ENCODE measurements around the gene ITPRIPL1.
"Not testable (repeated sequence)": the region's sequence is repeated elsewhere in the genome, so short reads cannot be mapped to it uniquely, and the experiment has no call there.

Gene ITPRIPL1
- 25.9 to 26.9 reads per million in 2 donors for total RNA-seq

DNA sequence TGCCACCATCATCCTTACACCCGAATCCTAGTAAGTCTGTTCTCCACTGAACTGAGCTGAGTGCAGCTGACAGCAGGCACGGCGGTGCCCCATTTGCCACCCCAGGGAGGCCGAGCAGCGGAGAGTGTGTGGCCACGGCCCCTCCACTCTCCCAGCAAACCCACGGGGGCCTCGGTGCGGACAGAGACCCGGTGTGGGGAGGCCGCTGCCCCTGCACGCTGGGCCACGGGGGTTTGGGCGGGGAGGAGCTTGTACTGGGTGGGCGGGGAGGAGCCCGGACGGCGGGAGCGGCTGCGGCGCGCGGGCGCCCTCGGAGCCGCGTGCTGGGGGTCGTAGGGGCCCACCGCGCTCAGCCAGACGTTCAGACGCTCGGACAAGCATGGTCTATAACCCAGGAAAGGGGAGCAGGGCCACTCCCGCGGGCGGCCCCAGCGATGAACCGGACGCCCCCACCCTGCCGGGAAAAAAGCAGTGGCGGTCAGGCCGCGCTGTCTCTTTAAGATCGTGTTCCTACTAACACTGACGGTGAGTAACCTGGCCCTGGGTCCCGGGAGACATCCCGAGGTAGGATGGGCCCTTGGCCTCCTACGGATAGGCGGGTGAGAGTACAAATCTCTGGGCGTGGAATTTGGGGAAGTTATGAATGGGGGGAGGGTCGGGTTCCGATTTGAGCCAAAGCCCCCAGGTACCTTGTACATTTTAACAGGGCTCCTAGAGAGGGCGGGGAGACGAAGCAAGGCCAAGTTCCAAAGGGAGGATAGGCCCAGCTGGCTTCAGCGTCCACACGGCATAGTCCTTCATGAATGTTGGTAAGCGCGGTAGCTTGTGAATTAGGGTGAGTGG, at the start of gene ITPRIPL1:
Gene ITPRIPL1, plus strand, starts transcription at position 277 of the 843 bp plus-strand sequence. Its CDS starts 523 bp downstream, at position 800.
- DNase-seq = peak in 3 of 5 experiments; percentile 9 to 52 (median 21)

GRCh38 chr2:96276787-96277499, 48.2 kb upstream of the ITPRIPL1 start:
- no peak for DNase-seq

- DNase-seq = no peak
These were observed 37.8 kb upstream of the ITPRIPL1 start for GRCh38 chr2:96287273-96287856.

GRCh38 chr2:96291751-96292150, 33.4 kb upstream of the ITPRIPL1 start:
- no peak for DNase-seq

DNA sequence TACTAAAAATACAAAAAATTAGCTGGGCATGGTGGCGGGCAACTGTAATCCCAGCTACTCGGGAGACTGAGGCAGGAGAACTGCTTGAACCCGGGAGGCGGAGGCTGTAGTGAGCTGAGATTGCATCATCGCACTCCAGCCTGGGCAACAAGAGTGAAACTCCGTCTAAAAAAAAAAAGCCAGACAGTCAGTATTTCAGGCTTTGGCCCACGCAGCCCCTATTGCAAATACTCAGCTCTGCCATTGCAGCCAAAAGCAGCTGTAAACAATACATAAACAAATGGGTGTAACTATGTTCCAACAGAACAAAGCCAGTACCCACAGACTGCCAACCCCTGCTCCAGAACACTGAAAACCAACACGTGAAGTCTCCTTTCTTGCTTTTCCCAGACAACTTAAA, 30.8 kb upstream of the ITPRIPL1 start:
- not testable (repeated sequence) for DNase-seq

- no peak for DNase-seq
These were observed 28.2 kb upstream of the ITPRIPL1 start for GRCh38 chr2:96296925-96297324.

GRCh38 chr2:96301865-96302264, 23.3 kb upstream of the ITPRIPL1 start:
- no peak for DNase-seq

- DNase-seq = no peak
These were observed 20.5 kb upstream of the ITPRIPL1 start for GRCh38 chr2:96304606-96305005.

DNA sequence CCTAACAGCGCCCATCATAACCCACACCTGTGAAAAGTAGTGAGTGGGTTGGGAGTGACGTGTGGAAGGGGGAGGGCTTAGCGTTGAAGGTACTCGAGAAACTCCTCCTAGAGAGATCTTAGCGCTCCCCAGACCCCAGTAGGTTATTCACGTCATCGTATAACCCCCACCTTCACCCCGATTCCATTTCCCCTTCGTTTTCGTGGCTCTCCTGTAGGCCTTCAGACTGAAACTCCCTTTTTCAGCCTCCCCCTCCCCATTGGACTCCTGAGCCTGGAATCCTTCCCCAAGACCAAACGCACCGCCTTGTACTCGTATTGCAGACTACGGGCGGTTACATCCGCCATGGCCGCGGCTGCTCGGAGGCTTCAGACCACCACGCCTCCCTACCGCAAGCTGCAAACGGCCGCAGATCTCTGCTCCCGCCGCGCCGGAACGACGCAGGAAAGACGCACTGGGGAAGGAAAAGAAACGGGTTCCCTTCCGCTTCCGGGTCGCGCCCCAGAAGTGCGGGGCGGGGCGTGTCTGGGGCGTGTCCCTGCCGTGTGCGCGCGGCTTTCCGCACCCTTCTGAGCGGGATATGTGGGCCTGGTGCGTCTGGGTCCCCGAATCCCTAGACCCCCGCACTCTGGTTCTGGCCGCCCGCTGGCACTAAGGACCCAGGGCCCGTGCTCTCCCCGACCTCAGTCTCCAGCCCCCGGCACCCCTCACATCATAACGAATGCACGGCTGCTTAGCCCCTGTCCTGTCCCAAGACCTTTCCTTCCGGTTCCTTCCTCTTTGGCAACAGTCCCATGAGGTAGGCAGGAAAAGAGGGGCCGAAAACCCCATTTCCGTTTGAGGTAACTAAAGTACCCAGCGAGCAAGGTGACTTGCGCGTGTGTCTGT, 19.8 kb upstream of the ITPRIPL1 start, which contains the start of gene SNRNP200:
Gene SNRNP200, minus strand, starts transcription at position 456 of the 888 bp plus-strand sequence. Its CDS starts 109 bp downstream, at position 347.
- DNase-seq = peak; percentile 83 to 95 (median 90)

DNA sequence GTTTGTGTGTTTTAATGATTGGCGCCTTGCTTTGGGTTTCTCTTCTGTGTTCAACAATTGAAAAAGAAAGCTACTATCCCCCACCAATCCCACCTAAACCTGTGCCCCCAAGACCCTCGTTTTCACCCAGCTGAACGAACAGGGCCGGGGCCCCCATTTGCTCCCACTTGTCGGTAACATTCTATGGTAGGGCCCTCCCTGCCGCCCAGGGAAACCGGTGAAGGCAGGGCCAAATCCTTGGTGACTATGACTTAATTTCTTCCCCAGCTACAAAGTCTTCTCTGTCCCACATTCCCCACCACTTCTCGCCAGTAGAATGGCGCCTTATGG, 19.2 kb upstream of the ITPRIPL1 start:
- DNase-seq = peak in 1 of 5 experiments; percentile 18

- DNase-seq = no peak
These were observed 18.7 kb upstream of the ITPRIPL1 start for GRCh38 chr2:96306370-96306769.

- DNase-seq = no peak
These were observed 16.9 kb upstream of the ITPRIPL1 start for GRCh38 chr2:96308248-96308647.

DNA sequence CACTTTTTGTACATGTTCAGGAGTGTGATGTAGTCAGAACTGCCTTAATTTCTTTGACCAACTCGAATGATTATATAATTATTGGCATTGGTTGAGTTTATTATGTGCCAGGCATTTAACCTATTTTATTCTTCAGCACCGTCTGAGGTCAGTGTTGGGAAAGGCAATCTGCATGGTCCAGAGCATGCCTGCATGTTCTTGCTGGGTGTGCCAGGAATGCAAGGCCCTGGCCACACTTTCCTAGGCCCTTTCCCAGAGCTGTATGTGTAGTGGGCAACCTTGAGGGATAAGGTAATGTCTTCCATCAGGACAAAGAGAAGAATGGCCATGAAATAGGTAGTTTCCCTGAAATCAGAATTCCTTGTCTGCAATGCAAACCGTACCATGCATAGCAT, 10.1 kb upstream of the ITPRIPL1 start:
- no peak for DNase-seq

GRCh38 chr2:96315400-96316071, 9.6 kb upstream of the ITPRIPL1 start:
- DNase-seq = peak in 1 of 5 experiments; percentile 49

- no peak for DNase-seq
These were observed 8.1 kb upstream of the ITPRIPL1 start for GRCh38 chr2:96316999-96317398.

DNA sequence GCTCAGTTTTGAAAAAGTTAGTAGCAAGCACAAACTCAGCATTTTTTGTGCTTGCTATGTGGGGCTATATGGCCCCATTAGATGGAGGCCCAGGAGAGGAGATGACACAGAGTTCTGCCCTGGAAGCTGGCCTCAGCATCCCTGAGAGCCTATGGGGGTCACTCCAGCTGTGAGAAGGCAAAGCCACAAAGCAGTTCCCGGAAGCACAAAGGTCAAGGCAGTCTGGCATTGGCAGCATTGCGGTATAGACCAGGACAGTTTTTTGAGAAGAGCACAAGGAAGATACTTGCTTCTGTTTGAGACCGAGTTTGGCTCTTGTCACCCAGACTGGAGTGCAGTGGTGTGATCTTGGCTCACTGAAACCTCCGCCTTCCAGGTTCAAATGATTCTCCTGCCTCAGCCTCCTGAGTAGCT, 7.5 kb upstream of the ITPRIPL1 start:
- DNase-seq = no peak

DNA sequence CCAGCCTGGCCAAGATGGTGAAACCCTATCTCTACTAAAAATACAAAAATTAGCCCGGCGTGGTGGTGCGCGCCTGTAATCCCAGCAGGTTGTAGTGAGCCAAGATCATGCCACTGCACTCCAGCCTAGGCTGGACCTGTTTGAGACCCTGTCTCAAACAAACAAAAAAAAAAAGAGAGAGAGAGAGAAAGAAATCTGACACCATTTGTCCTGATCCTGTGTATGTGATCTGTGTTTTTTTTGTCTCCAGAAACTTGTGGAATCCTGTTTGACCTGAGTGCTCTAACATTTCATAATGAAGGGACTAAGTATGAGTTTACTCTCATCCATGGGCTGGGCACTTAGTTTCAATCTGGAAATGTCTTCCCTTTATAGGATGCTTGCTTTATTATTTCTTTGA, 6.4 kb upstream of the ITPRIPL1 start:
- no peak for DNase-seq

DNA sequence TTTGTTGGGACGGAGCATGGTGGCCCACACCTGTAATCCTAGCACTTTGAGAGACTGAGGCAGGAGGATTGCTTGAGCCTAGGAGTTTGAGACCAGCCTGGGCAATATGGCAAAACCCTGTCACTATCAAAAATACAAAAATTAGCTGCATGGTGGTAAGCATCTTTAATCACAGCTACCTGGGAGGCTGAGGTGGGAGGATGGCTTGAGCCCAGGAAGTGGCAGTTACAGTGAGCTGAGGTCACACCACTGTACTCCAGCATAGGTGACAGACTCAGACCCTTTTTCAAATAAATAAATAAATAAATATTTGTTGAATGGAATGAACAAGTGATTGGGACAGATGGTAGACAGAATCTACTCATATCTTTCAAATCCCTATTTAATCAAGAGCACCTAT, 5.7 kb upstream of the ITPRIPL1 start:
- peak in 1 of 5 experiments; percentile 54 for DNase-seq

- no peak for DNase-seq
These were observed 4.8 kb upstream of the ITPRIPL1 start for GRCh38 chr2:96320326-96320725.

DNA sequence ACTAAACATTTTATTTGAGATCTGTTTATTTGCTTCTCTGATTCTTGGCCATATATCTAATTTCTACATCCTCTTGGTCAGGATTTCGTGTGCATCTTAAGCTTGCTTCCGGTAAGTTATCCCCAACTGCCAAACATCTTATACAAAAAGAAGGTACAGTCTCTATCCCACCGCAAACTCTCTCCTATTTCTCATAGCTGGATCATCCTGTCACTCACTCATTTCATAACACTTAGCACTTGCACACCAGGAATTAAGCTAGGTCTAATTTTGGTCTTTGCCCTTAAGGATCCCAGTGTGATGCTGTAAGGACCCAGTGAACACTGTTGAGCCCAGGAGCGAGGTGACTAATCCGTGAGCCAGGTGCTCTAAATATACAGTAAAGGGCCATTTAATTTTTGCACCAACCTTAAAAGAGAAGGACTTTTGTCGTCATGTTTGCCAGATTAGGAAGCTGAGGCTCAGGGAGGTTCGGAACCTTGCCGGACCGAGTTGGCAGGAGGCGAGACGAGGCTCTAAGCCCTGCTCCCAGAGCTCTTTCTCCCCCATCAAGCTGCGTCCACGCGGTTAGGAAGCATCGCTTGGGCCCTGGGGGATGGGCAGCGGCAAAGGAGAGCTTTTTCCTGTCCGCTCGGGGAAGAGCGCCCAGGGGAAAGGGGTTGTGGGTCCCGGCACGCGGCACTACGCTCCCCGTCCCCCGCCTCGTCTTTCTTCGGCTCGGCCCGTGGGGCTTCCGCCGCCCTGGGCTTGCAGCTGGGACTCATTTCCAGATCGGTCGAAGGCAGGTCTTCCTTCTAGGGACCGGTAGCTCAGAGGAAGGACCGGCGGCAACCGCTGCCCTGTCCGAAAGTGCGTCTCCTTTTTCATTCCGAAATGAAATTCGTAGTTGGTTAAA, 4.1 kb upstream of the ITPRIPL1 start:
- peak in 2 of 5 experiments; percentile 3 to 50 for DNase-seq

- no peak for DNase-seq
These were observed 1.3 kb upstream of the ITPRIPL1 start for GRCh38 chr2:96323849-96324248.
